Fibroblast of lung (primary cell): ENCODE results near the gene SPATA7. TPM values are rescaled to one million over a fixed set of nuclear protein-coding genes. Genes with fewer than 3 reads are reported as not detected.

Experiments
- DNase-seq, 2 donors: peaks; one replicate each; pipeline versions ENCODE4 v3.0.0 to v3.0.0-alpha.2; 2010; ENCODE audit warnings: low read depth in 2 of 2
- H2AFZ ChIP-seq: 2 replicates; pipeline ENCODE4 v1.5.1; 2012; ENCODE audit warnings: low read length, control low read depth, inconsistent platforms
- H3K27ac ChIP-seq: 2 replicates; pipeline ENCODE4 v1.5.1; 2011; ENCODE audit warnings: low read length, control low read depth; ENCODE audit not compliant: insufficient read depth
- H3K27me3 ChIP-seq: 2 replicates; pipeline ENCODE4 v1.5.1; 2011; ENCODE audit warnings: mild to moderate bottlenecking, low read length; ENCODE audit not compliant: control insufficient read depth, insufficient read depth
- H3K36me3 ChIP-seq: 2 replicates; pipeline ENCODE4 v1.5.1; 2011; ENCODE audit warnings: low read length; ENCODE audit not compliant: control insufficient read depth, insufficient read depth
- H3K4me1 ChIP-seq: 2 replicates; pipeline ENCODE4 v1.5.1; 2011; ENCODE audit warnings: low read length; ENCODE audit not compliant: control insufficient read depth, insufficient read depth; ENCODE audit errors: extremely low read depth
- H3K4me2 ChIP-seq: 2 replicates; pipeline ENCODE4 v1.5.1; 2011; ENCODE audit warnings: low read length, control low read depth; ENCODE audit not compliant: insufficient read depth; ENCODE audit errors: extremely low read depth
- H3K4me3 ChIP-seq, 4 experiments: fragments of 200-600 bp in 1 of 4; sonication (generic) in 1 of 4; replicated peaks in 1 of 4; 2 replicates each; pipeline ENCODE4 v1.5.1; 2011 to 2016; ENCODE audit warnings: low read length in 4 of 4, low read depth in 3 of 4, mild to moderate bottlenecking in 3 of 4, control low read depth in 2 of 4, inconsistent platforms in 1 of 4, mixed read lengths in 1 of 4; ENCODE audit not compliant: insufficient read depth in 1 of 4; ENCODE audit errors: control extremely low read depth in 1 of 4
- H3K79me2 ChIP-seq: 2 replicates; pipeline ENCODE4 v1.5.1; 2012; ENCODE audit warnings: mild to moderate bottlenecking, low read length, inconsistent platforms; ENCODE audit not compliant: control insufficient read depth, insufficient read depth
- H3K9ac ChIP-seq: 2 replicates; pipeline ENCODE4 v1.5.1; 2011; ENCODE audit warnings: mild to moderate bottlenecking, low read length, control low read depth; ENCODE audit not compliant: insufficient read depth
- H3K9me3 ChIP-seq: 2 replicates; pipeline ENCODE4 v1.5.1; 2012; ENCODE audit warnings: low read depth, low read length; ENCODE audit not compliant: control insufficient read depth, insufficient read depth
- H4K20me1 ChIP-seq: 2 replicates; pipeline ENCODE4 v1.5.1; 2011; ENCODE audit warnings: low read length; ENCODE audit not compliant: control insufficient read depth, insufficient read depth; ENCODE audit errors: extremely low read depth
- EZH2 ChIP-seq: IDR thresholded peaks from 2 replicates; pipeline ENCODE4 v1.5.1; 2012; ENCODE audit warnings: low read length, control low read depth, mild to moderate bottlenecking; ENCODE audit errors: missing control alignments
- polyA plus RNA-seq, 2 donors: library from polyadenylated mRNA; depleted of rRNA in 1 of 2; stranded (reverse) in 1 of 2; unstranded in 1 of 2; fragments of >200 nt; gene quantifications; 2 replicates each; pipeline ENCODE4 v1.2.1, GENCODE V29; 2011 to 2012; ENCODE audit warnings: missing spikeins in 1 of 2
- total RNA-seq: library from RNA; depleted of rRNA; stranded (reverse); fragments of >200 nt; gene quantifications from 2 replicates; pipeline ENCODE4 v1.2.1, GENCODE V29; 2014
- TF ChIP-seq, protein P1 (sequence below), 2 donors: IDR thresholded peaks in 1 of 2; conservative IDR thresholded peaks in 1 of 2; 1 replicate in 1 of 2; 2 replicates in 1 of 2; pipeline ENCODE4 v1.5.1; 2011 to 2012; ENCODE audit warnings: low read length in 2 of 2, control low read depth in 1 of 2, inconsistent platforms in 1 of 2, low read depth in 1 of 2, mild to moderate bottlenecking in 1 of 2

The SPATA7 gene
- total and polyA plus RNA-seq, 2 donors (not counting 1 experiment from before 2014, with no cell fraction given): 8.4 to 26.4 TPM

- Histone ChIP-seq H3K27me3 (no peaks in the 10 kb centered on the region), H3K36me3 (peaks cover 16% of the 10 kb centered on the region)
These were observed 90.8 kb downstream of the SPATA7 start for GRCh38 chr14:88476214-88476774.

GRCh38 chr14:88476825-88477224, 91.4 kb downstream of the SPATA7 start:
- Histone ChIP-seq H3K9me3 (no peaks in the 10 kb centered on the region), H3K4me1 (no peaks in the 10 kb centered on the region), H3K4me3 (no peak overlapping the region), H3K27me3 (no peaks in the 10 kb centered on the region), H4K20me1 (no peaks in the 10 kb centered on the region), H3K79me2 (no peaks in the 10 kb centered on the region), H3K9ac (no peak overlapping the region), H3K36me3 (peaks cover 16% of the 10 kb centered on the region), H3K27ac (no peak overlapping the region), H2AFZ (no peak overlapping the region), H3K4me2 (no peak overlapping the region)
- no peak for DNase-seq
- TF ChIP-seq, protein P1, sequence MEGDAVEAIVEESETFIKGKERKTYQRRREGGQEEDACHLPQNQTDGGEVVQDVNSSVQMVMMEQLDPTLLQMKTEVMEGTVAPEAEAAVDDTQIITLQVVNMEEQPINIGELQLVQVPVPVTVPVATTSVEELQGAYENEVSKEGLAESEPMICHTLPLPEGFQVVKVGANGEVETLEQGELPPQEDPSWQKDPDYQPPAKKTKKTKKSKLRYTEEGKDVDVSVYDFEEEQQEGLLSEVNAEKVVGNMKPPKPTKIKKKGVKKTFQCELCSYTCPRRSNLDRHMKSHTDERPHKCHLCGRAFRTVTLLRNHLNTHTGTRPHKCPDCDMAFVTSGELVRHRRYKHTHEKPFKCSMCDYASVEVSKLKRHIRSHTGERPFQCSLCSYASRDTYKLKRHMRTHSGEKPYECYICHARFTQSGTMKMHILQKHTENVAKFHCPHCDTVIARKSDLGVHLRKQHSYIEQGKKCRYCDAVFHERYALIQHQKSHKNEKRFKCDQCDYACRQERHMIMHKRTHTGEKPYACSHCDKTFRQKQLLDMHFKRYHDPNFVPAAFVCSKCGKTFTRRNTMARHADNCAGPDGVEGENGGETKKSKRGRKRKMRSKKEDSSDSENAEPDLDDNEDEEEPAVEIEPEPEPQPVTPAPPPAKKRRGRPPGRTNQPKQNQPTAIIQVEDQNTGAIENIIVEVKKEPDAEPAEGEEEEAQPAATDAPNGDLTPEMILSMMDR (conservative IDR thresholded peaks at IDR 0.05 in 1 of 2, IDR thresholded peaks at IDR 0.05 in 1 of 2; ENCODE audit: low read depth in 1 of 2, low read length in 2 of 2): no peak
- TF ChIP-seq EZH2: no peak

More at GRCh38 chr14:88476214-88476774, 90.8 kb downstream of the SPATA7 start:
- Histone ChIP-seq H4K20me1 (no peaks in the 10 kb centered on the region), H3K4me1 (no peaks in the 10 kb centered on the region), H3K79me2 (no peaks in the 10 kb centered on the region), H3K9ac (no peak overlapping the region), H3K4me2 (no peak overlapping the region), H3K4me3 (no peak overlapping the region), H3K27ac (no peak overlapping the region), H2AFZ (no peak overlapping the region), H3K9me3 (no peaks in the 10 kb centered on the region)
- TF ChIP-seq, protein P1 (conservative IDR thresholded peaks at IDR 0.05 in 1 of 2, IDR thresholded peaks at IDR 0.05 in 1 of 2; ENCODE audit: low read depth in 1 of 2, low read length in 2 of 2): no peak
- no peak for TF ChIP-seq EZH2
- DNase-seq: peak in 1 of 2 donors; percentile 50

- no peak overlapping the region for H3K4me3 ChIP-seq
- H4K20me1 ChIP-seq: no peaks in the 10 kb centered on the region
- H3K27me3 ChIP-seq: no peaks in the 10 kb centered on the region
- no peak overlapping the region for H3K4me2 ChIP-seq
- no peak for DNase-seq
- H3K27ac ChIP-seq: no peak overlapping the region
- H3K36me3 ChIP-seq: peaks cover 16% of the 10 kb centered on the region
- TF ChIP-seq, protein P1 (conservative IDR thresholded peaks at IDR 0.05 in 1 of 2, IDR thresholded peaks at IDR 0.05 in 1 of 2; ENCODE audit: low read depth in 1 of 2, low read length in 2 of 2): no peak
- no peak for TF ChIP-seq EZH2
- no peaks in the 10 kb centered on the region for H3K4me1 ChIP-seq
- no peaks in the 10 kb centered on the region for H3K9me3 ChIP-seq
- no peaks in the 10 kb centered on the region for H3K79me2 ChIP-seq
- H3K9ac ChIP-seq: no peak overlapping the region
- no peak overlapping the region for H2AFZ ChIP-seq
These were observed 92.2 kb downstream of the SPATA7 start for GRCh38 chr14:88477513-88478250.
